ENCODE measurements around the gene MACROD2.

The MACROD2 gene

DNA sequence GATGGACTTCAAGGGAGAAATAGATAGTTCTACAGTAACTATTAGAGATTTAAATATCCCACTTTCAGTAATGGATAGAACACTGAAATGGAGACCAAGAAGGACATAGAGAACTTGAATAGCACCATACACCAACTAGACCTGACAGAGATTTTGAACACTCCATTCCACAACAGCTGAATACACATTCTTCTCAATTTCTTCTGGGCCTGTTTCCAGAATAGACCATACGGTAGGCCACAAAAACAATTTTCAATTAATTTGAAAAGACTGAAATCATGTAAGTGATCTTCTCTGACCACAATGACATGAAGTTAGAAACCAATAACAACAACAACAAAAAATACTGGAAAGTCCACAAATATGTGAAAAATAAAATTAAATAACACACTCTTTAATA, 1321.2 kb downstream of the MACROD2 start:
- H3K4me3 ChIP-seq (ENCODE audit: low read length) = no peak overlapping the region
- DNase-seq (ENCODE audit: low read depth, low spot score) = no peak

DNA sequence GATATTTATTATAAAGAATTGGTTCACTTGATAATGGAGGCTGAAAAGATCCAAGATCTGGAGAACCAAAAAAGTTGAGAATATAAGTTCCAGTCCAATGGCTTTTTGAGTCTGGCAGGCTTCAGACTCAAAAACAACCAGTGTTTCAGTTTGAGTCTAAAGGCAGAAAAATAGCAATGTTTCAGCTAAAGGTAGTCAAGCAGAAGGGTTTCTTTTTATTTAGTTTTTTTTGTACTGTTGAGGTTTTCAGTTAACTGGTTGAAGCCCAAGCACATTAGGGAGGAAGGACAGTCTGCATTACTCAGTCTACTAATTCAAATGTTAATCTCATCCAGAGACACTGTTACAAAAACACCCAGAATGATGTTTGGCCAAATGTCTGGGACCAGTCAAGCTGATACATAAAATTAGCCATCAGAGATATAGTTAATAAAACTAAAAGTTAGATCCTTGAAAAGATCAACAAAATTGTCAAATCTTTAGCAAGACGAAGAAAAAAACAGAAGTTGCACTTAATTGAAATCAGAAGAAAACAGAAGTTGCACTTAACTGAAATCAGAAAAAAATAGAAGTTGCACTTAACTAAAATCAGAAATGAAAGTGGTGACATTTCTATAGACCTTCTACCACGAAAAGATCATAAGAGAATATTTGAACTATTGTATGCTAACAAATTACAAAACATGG, 1322.4 kb downstream of the MACROD2 start:
- H3K4me3 ChIP-seq (ENCODE audit: low read length) = no peak overlapping the region
- DNase-seq (ENCODE audit: low read depth, low spot score) = no peak

DNA sequence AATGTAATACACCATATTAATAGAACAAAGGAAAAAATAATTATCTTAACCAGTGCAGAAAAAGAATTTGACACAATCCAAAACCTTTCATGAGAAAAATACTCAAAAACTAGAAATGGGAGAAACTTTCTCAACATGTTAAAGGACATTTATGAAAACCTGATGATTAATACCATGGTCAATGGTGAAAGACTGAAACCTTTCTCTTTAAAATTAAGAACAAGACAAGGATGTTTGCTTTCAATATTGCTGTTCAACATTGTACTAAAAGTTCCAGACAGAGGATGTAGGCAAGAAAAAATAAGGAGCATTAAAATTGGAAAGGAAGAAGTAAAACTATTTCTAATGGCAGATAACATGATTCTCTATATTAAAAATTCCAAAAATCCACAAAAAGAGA, 1323.4 kb downstream of the MACROD2 start:
- H3K4me3 ChIP-seq (ENCODE audit: low read length) = no peak overlapping the region
- DNase-seq (ENCODE audit: low read depth, low spot score) = no peak

DNA sequence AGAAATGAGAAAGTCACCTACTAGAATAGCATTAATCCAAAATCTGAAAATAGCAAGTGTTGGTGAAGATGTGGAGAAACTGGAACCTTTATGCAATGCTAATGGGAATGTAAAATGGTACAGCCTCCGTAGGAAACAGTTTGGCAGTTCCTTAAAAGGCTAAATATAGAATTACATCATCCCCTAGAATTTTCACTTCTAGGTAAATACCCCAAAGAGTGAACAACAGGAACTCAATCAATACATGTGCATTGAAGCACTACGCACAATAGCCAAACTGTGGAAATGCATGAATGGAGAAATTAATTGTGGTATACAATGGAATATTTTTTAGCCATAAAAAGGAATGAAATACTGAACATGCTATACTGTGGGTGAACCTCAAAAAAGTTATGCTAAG, 1324.1 kb downstream of the MACROD2 start:
- DNase-seq (ENCODE audit: low read depth, low spot score) = no peak

DNA sequence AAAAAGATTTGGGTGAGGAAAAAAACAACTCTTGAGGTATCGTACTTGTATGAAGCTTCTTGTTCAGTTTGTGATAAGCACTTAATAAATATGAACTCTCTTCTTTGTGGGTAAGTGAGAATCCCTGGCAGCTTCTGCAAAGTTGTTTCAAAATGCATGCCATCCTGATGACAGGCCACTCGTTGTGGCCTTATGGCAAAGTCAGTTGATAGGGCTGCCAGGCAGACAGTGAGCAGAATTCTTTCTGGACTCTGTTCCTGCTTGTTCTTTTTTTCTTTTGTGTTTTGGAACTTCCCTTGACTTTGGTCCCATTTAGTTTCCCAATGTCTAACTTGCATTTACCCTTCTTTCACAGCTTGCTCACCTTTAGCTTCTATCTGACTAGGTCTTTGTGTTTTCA, 1325.6 kb downstream of the MACROD2 start:
- no peak overlapping the region for H3K4me3 ChIP-seq (ENCODE audit: low read length)
- DNase-seq (ENCODE audit: low read depth, low spot score) = no peak

More for the DNA sequence above, 1324.1 kb downstream of the MACROD2 start:
- H3K4me3 ChIP-seq (ENCODE audit: low read length) = no peak overlapping the region

DNA sequence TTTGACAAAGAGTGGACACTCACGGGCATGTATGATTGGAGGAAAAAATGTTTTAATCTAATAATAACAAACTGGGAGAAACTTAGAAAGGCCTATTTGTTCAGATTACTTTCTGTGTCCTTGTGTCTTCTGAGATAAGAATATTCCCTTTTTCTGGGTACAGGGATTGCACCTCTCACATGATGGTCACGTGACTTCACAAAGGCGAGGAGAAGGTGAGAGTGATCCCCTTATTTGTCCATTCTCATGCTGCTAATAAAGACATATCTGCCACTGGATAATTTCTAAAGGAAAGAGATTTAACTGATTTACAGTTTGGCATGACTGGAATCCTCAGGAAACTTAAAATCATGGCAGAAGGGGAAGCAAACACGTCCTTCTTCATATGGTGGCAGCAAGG, 1331.8 kb downstream of the MACROD2 start:
- DNase-seq (ENCODE audit: low read depth, low spot score) = no peak

DNA sequence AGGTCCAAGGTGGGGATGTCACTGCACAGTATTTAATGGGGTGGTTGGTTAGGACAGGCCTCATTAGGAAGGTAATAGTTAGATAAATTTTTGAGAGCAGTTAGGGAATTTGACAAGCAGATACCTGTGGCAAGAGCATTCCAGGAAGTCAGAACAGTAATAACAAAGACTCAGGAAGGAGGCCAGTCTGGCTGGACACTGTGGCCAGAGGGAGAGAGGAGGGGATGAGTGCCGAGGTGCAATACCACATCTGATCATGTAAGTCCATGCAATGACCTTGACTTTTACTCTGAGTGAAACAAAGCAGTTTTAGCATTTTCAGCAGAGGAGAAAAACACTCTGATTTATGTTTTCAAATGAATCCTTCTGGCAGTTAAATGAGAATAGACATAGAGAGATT, 1332.8 kb downstream of the MACROD2 start:
- no peak overlapping the region for H3K4me3 ChIP-seq (ENCODE audit: low read length)
- DNase-seq (ENCODE audit: low read depth, low spot score) = no peak

More for the DNA sequence above, 1331.8 kb downstream of the MACROD2 start:
- H3K4me3 ChIP-seq (ENCODE audit: low read length) = no peak overlapping the region

DNA sequence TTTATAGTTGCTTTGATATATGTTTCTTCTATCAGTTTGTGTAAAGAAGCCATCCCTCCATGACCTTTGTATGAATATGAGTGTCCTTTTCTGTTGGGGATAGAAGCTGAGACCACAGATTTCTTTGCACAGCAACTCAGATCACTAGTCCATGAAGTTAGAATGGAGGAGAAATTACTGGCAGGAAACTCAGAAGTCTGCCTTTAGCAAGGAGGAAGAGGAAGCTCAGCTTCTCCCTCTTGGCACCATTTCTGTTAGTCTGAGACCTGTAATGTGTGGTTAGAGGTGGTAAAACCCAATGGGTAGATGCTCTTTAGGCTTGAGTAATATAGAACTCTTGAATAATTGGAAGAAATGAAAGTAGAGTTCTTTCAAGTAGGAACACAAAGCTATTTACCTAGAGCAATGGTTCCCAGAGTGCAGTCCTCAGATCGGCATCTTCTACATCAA, 1337.4 kb downstream of the MACROD2 start:
- no peak for DNase-seq (ENCODE audit: low read depth, low spot score)
- H3K4me3 ChIP-seq (ENCODE audit: low read length) = no peak overlapping the region

DNA sequence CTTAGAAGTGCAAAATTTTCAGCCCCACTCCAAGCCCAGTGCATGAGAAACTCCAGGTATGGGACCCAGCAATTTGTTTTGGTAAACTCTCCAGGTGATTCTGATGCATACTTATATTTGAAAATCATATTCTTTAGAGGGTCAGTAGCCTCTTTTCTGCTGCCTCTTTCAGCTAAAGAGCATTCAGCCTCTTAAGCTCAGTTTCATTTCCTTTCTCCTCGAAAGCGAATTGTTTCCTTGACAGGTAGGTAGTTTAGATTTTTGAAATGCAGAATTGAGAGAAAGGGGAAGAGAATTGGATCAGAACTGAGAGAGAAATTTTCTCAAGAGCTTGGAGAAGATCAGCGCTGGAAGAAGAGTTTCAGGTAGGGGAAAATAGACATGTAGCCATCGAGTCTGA, 1337.9 kb downstream of the MACROD2 start:
- DNase-seq (ENCODE audit: low read depth, low spot score) = no peak
- no peak overlapping the region for H3K4me3 ChIP-seq (ENCODE audit: low read length)

DNA sequence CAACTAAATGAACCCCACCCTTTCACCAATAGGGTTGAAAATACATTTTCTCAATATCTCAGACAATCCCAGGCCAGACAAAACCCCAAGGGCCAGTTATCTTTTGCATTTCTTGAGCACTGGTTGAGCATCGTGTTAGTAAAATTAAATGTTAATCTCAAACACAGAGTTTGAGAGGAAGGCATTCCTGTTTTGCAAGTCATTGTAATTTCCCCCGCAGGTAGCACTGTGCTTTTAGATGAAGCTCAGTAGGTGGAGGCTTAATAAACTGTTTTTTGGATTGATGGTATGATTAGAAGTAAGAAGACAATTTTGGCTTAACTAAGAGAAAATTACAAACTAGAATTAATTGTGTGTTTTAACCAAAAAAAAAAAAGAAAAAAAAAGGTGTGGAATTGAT, 1340.7 kb downstream of the MACROD2 start:
- DNase-seq (ENCODE audit: low read depth, low spot score) = no peak
- H3K4me3 ChIP-seq (ENCODE audit: low read length) = no peak overlapping the region

DNA sequence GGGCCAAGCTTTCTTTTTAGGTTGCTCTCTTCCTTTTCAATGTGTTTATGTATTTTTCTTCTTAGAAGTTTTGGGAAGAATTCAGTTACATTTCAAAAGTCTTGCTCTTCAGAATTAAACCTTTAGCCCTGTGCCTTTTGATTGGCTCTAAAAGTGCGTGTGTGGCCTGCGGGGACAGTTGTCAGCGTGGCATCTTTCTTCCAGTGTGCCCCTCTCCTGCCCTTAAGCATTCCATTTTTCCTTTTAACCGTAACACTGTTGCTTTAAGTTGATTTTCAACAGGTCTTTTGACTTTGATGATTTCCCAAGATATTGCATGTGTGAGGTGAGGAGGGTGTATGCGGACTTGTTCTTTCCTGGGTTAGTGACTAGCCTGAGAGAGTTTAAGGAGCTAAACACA, 1341.2 kb downstream of the MACROD2 start:
- no peak overlapping the region for H3K4me3 ChIP-seq (ENCODE audit: low read length)
- no peak for DNase-seq (ENCODE audit: low read depth, low spot score)

DNA sequence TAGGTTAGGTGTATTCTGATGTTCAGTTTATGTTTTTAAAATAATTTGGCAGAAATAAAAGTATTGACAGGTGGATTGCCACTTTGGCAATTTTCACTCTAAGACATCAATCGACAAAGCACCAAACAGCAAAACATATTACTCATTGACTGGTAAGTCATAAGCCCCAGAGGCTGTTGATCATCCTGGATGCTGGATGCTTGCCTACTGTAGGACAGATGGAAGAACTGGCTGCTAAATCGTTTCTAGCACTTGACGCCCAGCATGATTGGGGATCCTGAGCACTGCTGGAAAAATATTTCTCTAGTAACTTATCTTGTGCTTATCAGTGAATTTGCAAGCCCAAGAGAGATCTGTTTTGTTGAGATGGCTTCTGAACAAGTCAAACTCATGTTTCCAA, 1343.9 kb downstream of the MACROD2 start:
- H3K4me3 ChIP-seq (ENCODE audit: low read length) = no peak overlapping the region
- DNase-seq (ENCODE audit: low read depth, low spot score) = no peak

DNA sequence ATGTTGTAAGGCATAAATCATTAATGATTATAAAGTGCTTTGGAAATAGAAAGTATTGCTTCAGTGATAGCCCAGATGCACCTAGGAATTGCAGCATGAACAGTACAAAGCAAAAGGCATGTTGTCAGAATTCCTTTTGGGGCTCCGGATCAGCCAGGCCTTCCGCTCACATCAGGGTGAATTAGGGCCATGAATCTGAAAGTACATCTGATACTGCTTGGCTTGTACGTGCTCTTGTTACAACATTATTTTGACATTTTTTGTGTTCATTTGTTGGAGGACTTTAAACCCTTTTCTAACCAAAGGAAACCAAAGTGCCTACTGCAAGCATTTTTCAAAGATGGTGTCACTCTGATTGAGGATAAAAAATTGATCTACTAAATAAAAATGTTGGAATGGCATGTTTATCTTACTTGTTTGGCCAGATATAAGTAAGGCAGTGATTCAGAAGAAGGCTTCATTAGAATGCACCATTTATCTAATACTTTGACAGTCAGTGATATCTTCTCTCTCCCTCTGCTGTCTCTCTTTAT, 1347.7 kb downstream of the MACROD2 start:
- no peak overlapping the region for H3K4me3 ChIP-seq (ENCODE audit: low read length)
- no peak for DNase-seq (ENCODE audit: low read depth, low spot score)

DNA sequence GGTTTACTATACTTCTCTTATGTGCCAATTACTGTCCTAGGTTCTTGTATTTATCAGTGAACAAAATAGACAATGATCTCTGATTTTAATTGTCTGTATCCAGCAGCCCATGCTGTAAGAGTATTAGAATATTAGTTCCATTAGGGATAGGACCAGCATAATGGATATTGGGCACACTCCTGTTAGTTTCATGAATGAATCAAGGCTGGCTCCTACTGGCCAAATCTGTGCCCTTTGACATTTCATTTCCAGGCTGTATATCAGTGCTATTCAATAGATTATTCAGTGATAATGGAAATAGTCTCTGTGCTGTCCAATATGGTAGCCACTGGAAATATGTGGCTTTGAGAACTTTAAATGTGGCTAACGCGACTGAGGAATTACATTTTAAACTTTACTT, 1350.0 kb downstream of the MACROD2 start:
- DNase-seq (ENCODE audit: low read depth, low spot score) = no peak
- H3K4me3 ChIP-seq (ENCODE audit: low read length) = no peak overlapping the region

DNA sequence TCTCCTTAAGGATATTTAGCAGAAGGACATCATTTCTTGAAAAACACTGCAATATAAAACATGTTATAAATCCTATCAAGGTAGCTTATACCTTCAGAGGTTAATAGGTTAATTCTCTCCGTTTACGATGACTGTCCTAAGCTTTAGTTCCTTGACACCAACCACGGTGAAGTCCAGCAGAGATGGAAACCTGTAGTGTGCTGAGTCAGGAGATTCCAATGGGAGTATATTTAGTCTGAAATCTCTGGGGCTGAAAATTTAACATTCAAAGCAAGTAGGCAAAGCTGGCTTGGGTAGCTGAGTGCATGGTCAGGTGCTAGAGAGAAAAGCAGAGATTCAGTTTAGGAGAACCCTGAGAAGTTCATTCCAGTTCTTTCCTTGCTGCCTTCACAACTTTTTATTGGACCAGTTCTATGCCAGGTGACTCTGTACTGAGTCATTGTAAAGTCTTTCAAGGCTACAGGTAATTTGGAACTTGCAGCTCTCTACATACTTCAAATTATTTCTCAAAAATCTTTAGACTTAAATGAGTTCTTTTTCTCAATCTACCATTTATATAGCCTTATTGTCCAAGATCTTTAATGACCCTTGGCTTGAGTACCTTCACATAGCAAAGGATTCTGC, 1351.5 kb downstream of the MACROD2 start:
- no peak for DNase-seq (ENCODE audit: low read depth, low spot score)
- H3K4me3 ChIP-seq (ENCODE audit: low read length) = no peak overlapping the region

DNA sequence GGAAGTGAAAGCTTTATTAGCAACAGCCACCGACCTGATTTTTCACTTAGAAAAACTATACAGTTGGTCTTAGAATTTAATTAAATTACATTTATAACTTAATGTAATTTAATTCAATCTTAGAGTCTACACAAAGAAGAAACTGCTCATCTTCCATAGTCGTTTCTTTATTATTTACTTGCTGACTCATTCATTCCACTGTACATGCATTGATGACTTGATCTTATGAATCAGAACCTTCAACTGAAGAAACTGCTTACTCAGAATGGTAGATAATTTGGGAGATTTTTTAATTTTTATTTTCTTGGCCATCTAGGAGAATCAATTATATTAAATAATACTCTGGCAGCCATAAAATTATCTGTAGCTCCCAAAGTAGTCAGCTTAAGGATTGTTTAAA, 1363.7 kb downstream of the MACROD2 start:
- no peak for DNase-seq (ENCODE audit: low read depth, low spot score)
- no peak overlapping the region for H3K4me3 ChIP-seq (ENCODE audit: low read length)

DNA sequence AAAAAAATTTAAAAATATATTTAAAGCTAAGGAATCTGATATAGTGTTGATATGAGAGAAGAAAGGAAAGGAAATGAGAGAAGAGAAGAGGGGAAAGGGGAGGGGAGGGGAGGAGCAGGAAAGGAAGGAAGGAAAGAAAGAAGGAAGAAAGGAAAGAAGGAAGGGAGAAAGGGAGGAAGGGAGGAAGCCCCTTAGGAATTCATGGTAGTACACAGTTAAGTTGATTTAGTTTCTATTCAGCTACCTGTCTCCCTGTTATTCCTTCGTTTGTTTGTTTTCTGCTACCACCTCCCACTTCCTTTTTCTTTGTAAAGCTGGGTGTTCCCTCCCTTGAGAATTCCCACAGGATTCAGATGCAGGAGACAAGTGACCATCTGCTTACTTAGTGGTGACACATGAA, 1367.5 kb downstream of the MACROD2 start:
- no peak for DNase-seq (ENCODE audit: low read depth, low spot score)
- no peak overlapping the region for H3K4me3 ChIP-seq (ENCODE audit: low read length)

DNA sequence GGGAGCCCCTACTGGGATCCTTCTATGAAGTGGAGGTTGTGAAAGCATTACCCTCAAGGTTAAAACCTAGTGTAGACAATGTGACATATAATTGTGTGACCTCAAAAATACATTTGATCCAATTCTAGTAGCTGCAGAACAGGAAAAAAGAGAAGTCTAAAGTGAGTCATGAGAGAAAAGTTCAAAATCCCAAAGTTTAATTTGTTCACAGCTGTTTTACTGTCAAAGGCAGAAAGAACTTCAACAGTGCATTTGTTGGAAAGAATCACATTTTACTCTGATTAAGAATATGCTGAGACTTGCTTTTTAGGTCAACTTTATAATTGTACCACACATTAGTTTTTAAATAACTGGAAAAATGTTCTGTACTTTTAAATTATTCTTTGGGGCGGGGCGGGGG, 1369.5 kb downstream of the MACROD2 start:
- H3K4me3 ChIP-seq (ENCODE audit: low read length) = no peak overlapping the region
- no peak for DNase-seq (ENCODE audit: low read depth, low spot score)

DNA sequence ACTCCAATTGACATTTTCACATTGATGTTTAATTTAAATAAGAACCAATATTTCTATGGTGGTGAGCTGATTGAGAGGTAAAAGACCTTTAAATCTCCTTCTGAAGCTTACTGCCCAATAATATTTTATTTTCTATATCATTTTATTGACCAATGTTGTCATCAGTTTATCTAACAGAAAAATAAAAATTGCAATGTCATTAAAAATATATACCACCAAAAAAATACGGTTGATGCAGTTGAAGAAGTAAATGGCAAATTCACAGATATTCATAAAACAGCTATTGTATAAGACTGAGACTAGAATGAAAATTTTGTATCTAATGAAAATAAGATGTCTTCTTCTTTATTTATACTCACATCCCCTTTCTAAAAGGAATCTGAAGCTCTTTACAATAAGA, 1375.1 kb downstream of the MACROD2 start:
- no peak for DNase-seq (ENCODE audit: low read depth, low spot score)
- H3K4me3 ChIP-seq (ENCODE audit: low read length) = no peak overlapping the region

DNA sequence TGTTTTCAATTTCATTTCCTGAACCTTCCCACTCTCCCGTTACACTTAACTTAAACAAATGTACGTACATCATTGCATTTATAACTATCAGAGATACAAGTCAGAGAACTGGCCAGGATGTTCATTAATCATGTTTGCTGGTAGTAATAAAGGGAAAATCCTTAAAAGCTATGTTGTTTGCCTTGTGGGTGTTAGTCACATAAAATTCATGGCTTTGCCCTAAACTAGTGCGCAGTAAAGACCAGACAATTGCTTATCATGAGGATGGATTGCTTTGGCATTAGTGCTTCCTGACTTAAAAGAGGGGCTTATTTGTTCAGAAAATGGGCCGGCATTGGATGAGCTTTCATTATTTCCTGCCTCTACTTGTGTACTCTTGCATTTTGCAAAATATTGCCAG, 1379.4 kb downstream of the MACROD2 start:
- no peak for DNase-seq (ENCODE audit: low read depth, low spot score)
- no peak overlapping the region for H3K4me3 ChIP-seq (ENCODE audit: low read length)

DNA sequence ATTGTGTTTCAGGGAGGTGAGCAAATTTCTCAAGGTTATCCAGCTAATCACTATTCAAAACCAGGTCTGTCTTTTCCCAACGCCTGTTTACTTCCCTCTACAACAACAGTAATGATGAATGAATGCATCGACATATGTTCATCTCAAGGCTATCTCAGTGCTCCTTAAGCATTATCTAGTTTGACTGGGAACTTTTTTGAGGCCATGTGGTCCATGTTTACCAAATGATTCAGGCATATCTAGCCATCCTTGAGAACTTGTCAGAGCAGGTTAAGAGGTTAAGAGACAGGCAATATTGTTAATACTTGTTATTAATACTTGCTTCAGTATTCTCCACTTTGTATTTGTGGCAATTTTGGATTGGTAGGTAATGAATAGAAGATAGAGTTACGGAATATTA, 1380.5 kb downstream of the MACROD2 start:
- no peak overlapping the region for H3K4me3 ChIP-seq (ENCODE audit: low read length)
- DNase-seq (ENCODE audit: low read depth, low spot score) = no peak

Measured in Jurkat, Clone E6-1 (cell line).